NOMO-1 treated with dmso at 0.1 percent for 144 hours (cell line): Measurements from ENCODE around the gene SPSB4.

ENCODE experiments used
- DNase-seq: peaks from one replicate; lab custom pipeline; 2025; ENCODE audit not compliant: unreplicated experiment; lab: John Stamatoyannopoulos, UW

SPSB4 gene

GRCh38 chr3:141150081-141150830 is 99.1 kb downstream of the SPSB4 start:
- DNase-seq: no peak

GRCh38 chr3:141150931-141151330 is 99.8 kb downstream of the SPSB4 start:
- DNase-seq: no peak

- DNase-seq: no peak
Observed at GRCh38 chr3:141151439-141151838, 100.3 kb downstream of the SPSB4 start.

GRCh38 chr3:141152130-141152529 is 101.0 kb downstream of the SPSB4 start:
- DNase-seq: no peak

GRCh38 chr3:141152801-141153678 is 101.9 kb downstream of the SPSB4 start:
- no peak for DNase-seq

GRCh38 chr3:141153679-141153966 is 102.5 kb downstream of the SPSB4 start:
- no peak for DNase-seq

GRCh38 chr3:141164852-141165251 is 113.7 kb downstream of the SPSB4 start:
- DNase-seq: no peak

GRCh38 chr3:141167681-141168080 is 116.5 kb downstream of the SPSB4 start:
- DNase-seq: no peak

GRCh38 chr3:141170678-141171295 is 119.6 kb downstream of the SPSB4 start:
- no peak for DNase-seq

GRCh38 chr3:141174674-141175073 is 123.5 kb downstream of the SPSB4 start:
- DNase-seq: no peak

GRCh38 chr3:141176775-141177174 is 125.6 kb downstream of the SPSB4 start:
- DNase-seq: no peak

GRCh38 chr3:141178026-141178425 is 126.9 kb downstream of the SPSB4 start:
- DNase-seq: no peak

GRCh38 chr3:141178551-141178950 is 127.4 kb downstream of the SPSB4 start:
- DNase-seq: no peak

GRCh38 chr3:141179983-141180382 is 128.8 kb downstream of the SPSB4 start:
- DNase-seq: no peak

GRCh38 chr3:141181196-141181595 is 130.0 kb downstream of the SPSB4 start:
- DNase-seq: no peak

- DNase-seq: no peak
Observed at GRCh38 chr3:141181819-141182218, 130.7 kb downstream of the SPSB4 start.

GRCh38 chr3:141183606-141184005 is 132.5 kb downstream of the SPSB4 start:
- DNase-seq: no peak

- no peak for DNase-seq
Observed at GRCh38 chr3:141184430-141184829, 133.3 kb downstream of the SPSB4 start.

- DNase-seq: no peak
Observed at GRCh38 chr3:141191097-141191749, 140.1 kb downstream of the SPSB4 start.

- peak; percentile 92 for DNase-seq
Observed at GRCh38 chr3:141192345-141192744, 141.2 kb downstream of the SPSB4 start.

GRCh38 chr3:141193066-141193830 is 142.1 kb downstream of the SPSB4 start:
- no peak for DNase-seq
